Stimulated activated CD8-positive, alpha-beta memory T cell treated with anti-CD3 and anti-CD28 coated beads, Interleukin-2, amount 100 ng/mL, for 48 hours (primary cell): ENCODE data around the gene PINK1.

Experiments
- DNase-seq, 2 donors: peaks; one replicate each; pipeline ENCODE4 v3.0.0-alpha.2; 2020; ENCODE audit warnings: low read depth in 2 of 2

Gene PINK1

DNA sequence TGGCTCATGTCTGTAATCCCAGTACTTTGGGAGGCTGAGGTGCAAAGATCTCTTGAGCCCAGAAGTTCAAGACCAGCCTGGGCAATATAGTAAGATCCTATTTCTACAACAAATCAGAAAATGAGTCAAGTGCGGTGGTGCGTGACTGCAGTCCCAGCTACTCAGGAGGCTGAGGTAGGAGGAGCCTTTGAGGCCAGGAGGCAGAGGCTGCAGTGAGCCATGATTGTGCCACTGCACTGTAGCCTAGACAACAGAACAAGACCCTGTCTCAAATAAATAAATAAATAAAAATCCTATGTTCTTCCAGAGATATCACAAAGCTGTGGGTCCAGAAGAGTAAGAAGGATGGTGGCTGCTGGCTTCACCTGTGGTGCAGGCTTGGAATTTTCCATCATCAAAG, 22.3 kb upstream of the PINK1 start:
- no peak for DNase-seq

- DNase-seq: no peak
These were observed 21.6 kb upstream of the PINK1 start for GRCh38 chr1:20611652-20612051.

DNA sequence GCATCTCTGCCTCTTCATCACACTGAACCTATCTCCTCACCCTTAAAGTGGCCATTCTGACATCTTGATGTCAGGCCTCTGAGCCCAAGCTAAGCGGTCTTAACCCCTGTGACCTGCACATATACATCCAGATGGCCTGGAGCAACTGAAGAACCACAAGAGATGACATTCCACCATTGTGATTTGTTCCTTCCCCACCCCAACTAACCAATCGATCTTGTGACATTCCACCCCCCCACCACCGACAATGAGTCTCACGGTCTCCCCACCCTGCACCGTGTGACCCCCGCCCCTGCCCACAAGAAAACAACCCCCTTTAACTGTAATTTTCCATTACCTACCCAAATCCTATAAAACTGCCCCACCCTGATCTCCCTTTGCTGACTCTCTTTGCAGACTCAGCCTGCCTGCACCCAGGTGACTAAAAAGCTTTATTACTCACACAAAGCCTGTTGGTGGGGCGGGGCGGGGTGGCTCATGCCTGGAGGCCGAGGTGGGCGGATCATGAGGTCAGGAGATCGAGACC, 21.0 kb upstream of the PINK1 start:
- DNase-seq: no peak

DNA sequence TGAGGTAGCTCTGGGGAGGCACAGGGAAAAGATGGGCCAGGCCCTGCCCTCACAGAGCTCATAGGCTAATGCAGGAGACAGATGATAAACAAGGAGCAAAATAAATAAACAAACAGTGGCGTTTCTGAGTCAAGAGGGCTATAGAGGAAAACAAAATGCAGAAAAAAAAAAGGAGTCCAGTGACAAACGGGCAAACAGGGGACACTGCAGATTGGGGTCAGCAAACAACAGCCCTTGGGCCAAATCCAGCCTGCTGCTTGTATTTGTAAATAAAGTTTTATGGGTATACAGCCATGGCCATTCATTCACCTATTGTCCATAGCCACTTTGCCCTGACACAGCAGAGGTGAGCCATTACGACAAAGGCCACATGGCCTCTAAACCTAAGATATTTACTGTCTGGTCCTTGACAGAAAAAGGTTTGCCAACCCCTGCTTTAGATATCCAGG, 19.1 kb upstream of the PINK1 start:
- no peak for DNase-seq

GRCh38 chr1:20615946-20616846, 17.1 kb upstream of the PINK1 start:
- DNase-seq: no peak

DNA sequence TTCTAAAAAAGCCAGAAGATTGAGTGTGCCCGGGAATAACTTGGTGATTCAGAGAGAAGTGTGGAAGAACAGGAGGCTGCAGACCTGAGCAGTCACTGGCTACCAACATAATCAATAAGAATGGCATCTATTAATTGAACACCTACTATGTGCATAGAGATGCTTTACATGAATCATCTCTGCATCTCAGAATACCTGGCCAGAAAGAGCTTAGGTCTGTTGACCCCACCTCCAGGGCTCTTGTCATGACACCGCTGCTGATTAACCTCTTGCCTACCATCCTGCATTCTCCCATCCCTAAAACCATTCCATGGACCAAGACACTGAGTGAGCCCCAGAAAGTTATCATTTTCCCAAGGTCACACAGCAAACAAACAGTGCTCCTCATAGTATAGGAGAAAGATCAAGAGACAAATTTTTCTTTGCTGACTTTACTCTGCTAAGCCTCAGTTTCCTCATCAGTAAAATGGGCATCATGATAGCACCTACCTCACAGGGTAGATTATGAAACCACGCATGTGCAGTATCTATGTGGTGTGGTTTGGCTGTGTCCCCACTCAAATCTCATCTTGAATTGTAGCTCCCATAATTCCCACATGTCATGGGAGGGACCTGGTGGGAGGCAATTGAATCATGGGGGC, 16.3 kb upstream of the PINK1 start:
- no peak for DNase-seq

- DNase-seq: no peak
These were observed 14.7 kb upstream of the PINK1 start for GRCh38 chr1:20618550-20618949.

GRCh38 chr1:20619999-20620398, 13.3 kb upstream of the PINK1 start:
- DNase-seq: no peak

DNA sequence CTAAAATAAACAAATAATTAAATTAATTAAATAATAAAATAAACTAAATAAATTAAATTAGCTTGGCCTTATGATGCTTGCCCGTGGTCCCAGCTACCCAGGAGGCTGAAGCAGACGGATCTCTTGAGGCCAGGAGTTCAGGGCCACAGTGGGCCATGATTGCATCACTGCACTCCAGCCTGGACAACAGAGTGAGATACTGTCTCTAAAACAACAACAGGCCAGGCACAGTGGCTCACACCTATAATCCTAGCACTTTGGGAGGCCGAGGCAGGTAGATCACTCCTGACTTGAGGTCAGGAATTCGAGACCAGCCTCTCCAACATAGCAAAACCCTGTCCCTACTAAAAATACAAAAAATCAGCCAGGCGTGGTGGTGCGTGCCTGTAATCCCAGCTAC, 12.2 kb upstream of the PINK1 start:
- DNase-seq: no peak

- DNase-seq: no peak
These were observed 8.5 kb upstream of the PINK1 start for GRCh38 chr1:20624709-20625108.

GRCh38 chr1:20625176-20626097, 7.8 kb upstream of the PINK1 start:
- DNase-seq: no peak

DNA sequence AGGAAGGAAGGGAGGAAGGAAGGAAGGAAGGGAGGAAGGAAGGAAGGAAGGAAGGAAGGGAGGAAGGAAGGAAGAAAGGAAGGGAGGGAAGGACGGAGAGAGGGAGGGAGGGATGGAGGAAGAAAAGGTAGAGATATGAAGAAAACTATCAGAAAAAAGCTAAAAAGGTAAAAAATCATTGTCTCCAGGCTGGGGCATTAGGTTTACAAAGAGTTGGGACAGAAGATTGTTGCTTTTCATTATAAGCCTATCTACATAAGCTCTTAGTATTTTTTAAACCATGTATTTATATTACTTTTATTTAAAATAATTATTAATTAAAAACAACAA, 7.2 kb upstream of the PINK1 start:
- DNase-seq: no peak

GRCh38 chr1:20626524-20626923, 6.7 kb upstream of the PINK1 start:
- no peak for DNase-seq

- no peak for DNase-seq
These were observed 2.5 kb upstream of the PINK1 start for GRCh38 chr1:20630729-20631128.

DNA sequence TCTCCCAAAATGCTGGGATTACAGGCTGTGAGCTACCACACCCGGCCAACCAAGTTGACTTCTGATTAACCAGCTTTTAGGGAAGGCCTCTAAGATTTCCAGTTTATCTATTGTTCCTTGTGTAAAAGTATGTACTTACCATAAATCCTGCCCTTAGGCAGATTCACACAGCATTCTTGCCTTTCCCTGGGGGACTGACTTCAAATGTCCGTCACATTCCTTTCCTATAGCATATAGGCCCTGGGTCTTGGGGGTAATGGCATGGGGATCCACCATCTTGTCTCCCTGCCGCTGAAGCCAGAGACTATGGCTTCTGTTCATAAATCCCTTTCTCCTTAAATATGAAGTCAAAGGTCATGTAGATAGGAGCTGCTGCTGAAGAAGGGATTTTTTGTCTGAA, 872 bp upstream of the PINK1 start:
- no peak for DNase-seq

- no peak for DNase-seq
These were observed 871 bp downstream of the PINK1 start for GRCh38 chr1:20634065-20634593.

DNA sequence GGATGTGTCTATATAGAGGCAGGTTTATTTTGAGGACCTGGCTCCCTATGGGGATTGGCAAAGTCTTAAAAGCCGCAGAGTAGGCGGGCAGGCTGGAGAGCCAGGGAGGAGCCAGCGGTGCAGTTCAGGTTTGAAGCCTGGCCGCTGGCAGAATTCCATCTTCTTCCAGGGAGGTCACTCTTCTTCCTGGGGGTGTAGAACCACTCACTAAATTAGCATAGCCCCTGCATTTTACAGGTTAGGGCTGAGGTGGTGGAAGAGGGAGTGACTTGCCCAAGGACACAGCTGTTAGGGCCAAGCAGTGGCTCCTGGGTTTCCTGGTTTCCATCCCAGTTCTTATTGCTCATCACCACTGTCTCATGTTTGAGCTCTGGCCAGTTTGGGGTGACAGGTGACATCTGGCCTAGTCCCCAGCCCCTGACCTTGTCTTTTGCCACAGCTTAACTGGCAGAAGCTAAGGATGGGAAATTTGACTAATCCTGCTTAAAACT, 1.4 kb downstream of the PINK1 start:
- no peak for DNase-seq

DNA sequence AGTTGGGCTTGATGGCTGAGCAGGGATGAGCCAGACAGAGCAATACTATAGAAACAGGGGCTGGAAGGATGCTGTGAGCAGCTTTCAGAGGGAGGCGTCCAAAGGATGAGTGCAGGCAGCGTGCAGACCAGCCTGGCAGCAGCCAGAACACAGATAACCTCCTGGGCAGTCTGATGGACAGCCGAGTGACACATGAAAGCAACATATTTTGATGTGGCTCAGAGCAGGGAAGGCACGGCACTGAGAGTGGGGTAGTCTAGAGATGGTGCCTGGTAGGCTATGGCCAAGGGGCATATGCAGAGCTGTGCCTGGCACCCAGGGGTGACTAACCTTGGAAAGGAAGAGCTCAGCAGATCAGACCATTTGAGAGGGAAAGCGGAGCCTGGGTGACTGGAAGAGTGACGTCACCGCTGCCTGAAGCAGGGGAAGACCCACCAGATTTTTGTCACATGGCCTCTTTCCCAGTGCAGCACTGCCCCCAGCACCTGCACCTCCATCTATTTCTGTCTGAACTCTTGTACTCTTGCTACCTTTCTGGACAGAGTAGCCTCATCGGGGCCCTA, 3.6 kb downstream of the PINK1 start:
- DNase-seq: no peak

DNA sequence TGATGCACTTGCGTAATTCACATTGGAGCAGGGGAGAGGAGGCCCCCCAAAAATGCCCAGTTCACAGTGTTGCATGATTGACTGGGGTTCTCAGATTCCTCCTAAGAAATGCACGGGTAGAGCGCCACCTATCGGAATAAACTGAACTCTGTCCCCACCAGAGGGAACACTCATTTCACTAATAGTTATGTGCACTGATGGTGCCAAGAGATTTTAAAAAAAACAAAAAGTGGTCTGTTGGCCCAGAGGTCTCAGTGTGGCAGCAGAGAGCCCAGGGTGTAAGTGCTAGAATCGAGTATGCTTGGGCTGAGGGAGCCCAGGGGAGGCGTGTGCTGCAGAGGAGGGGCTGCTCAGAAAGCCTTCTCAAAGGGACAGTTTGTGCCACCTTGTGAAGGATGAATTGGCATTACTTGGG, 6.9 kb downstream of the PINK1 start:
- DNase-seq: peak in 1 of 2 donors; percentile 38

DNA sequence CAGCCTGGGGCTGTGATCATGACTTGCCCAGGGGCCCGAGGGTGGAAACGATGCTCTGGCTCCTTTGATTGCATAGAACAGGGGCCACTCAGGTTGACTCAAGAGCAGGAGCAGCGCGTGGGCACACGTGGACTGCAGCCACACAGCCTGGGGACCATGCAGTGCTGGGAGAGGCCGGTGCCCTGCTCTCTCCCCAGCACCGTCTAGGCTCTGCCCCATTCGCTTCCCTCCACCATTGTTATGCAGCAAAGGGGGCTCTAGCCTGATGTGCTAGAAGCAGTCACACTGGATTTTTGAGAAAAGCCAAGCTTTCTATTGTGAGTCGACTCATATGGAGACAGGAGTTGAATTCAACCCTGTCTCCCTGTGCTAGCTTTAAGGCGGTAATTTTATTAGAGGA, 8.7 kb downstream of the PINK1 start:
- DNase-seq: no peak

GRCh38 chr1:20643080-20643479, 9.8 kb downstream of the PINK1 start:
- DNase-seq: no peak
